ENCODE results near the gene PLCXD1. TPM values are rescaled to one million over a fixed set of nuclear protein-coding genes. Genes with fewer than 3 reads are reported as not detected.
"Not testable (repeated sequence)": the region's sequence is repeated elsewhere in the genome, so short reads cannot be mapped to it uniquely, and the experiment has no call there.

Gene PLCXD1
- total RNA-seq, 2 donors from 2014 or later = 2.2 to 3.0 TPM

DNA sequence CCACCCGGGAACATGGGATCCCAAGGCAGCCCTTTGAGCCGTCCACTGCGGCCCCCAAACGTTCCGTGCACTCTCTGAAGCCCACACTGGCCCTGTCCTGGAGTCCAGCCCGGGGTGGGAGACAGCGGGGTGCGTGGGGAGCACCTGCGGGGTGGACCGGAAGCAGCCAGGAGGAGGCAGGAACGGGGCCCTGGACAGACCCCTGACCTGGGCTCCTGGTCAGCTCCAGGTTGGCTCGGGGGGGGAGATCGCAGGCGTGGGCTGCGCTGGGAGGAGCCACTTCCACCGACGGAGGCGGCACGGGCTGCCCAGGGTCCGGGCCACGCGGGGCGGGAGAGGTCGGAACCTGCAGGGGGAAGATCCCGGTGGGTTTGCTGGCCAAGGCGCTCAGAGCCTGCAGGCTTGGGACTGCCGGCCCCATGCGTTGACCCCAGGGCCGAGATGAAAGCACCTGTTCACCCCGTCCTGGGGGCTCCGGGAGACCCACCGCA is 5.7 kb upstream of the PLCXD1 start:
- H3K27me3 ChIP-seq = no peaks in the 10 kb centered on the region
- DNase-seq (ENCODE audit: low spot score) = no peak
- TF ChIP-seq, protein P1, sequence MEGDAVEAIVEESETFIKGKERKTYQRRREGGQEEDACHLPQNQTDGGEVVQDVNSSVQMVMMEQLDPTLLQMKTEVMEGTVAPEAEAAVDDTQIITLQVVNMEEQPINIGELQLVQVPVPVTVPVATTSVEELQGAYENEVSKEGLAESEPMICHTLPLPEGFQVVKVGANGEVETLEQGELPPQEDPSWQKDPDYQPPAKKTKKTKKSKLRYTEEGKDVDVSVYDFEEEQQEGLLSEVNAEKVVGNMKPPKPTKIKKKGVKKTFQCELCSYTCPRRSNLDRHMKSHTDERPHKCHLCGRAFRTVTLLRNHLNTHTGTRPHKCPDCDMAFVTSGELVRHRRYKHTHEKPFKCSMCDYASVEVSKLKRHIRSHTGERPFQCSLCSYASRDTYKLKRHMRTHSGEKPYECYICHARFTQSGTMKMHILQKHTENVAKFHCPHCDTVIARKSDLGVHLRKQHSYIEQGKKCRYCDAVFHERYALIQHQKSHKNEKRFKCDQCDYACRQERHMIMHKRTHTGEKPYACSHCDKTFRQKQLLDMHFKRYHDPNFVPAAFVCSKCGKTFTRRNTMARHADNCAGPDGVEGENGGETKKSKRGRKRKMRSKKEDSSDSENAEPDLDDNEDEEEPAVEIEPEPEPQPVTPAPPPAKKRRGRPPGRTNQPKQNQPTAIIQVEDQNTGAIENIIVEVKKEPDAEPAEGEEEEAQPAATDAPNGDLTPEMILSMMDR (IDR thresholded peaks at IDR 0.05) = no peak
- no peak overlapping the region for H3K27ac ChIP-seq
- peaks cover 0 to 19% of the 10 kb centered on the region in 2 donors for H3K4me1 ChIP-seq
- H3K4me3 ChIP-seq = peak overlapping the region; percentile 53 to 55
- H3K36me3 ChIP-seq = no peaks in the 10 kb centered on the region
- no peaks in the 10 kb centered on the region for H3K9me3 ChIP-seq

DNA sequence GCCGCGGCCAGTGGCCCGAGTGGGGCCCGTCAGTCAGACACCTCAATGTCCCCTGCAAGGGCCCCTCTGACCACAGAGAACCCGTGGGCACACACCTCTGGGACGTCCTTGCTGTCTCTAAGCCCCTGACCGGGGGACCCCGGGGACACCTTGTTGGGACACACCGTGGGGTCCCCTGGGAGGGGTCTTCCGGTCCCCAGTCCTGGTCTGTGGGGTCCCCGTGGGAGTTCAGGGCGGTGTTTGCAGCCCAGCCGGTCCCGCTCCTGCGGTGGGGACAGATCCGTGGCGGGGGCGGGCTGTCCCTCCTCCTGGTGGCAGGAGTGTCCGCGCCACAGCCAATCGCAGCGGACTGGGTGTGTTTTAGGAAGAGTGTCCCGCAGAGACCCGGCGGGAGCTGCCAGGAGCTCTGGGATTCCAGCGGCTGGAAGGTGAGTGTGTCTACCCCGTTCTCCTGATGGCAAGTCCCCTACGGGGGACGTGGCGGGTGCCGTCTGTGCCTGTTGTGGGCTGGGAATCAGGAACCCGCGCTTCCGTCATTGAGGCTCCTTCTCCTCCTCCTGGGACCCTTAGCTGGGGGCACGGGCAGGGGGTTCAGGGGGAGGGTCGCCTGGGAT is 5.1 kb upstream of the PLCXD1 start:
- Histone ChIP-seq H3K27ac (peak overlapping the region in 1 of 2 donors; percentile 21), H3K36me3 (no peaks in the 10 kb centered on the region), H3K9me3 (no peaks in the 10 kb centered on the region), H3K27me3 (no peaks in the 10 kb centered on the region), H3K4me1 (peaks cover 0 to 19% of the 10 kb centered on the region in 2 donors), H3K4me3 (peak overlapping the region; percentile 53 to 55)
- peak; percentile 78 for DNase-seq (ENCODE audit: low spot score)
- TF ChIP-seq, protein P1 (IDR thresholded peaks at IDR 0.05) = no peak

DNA sequence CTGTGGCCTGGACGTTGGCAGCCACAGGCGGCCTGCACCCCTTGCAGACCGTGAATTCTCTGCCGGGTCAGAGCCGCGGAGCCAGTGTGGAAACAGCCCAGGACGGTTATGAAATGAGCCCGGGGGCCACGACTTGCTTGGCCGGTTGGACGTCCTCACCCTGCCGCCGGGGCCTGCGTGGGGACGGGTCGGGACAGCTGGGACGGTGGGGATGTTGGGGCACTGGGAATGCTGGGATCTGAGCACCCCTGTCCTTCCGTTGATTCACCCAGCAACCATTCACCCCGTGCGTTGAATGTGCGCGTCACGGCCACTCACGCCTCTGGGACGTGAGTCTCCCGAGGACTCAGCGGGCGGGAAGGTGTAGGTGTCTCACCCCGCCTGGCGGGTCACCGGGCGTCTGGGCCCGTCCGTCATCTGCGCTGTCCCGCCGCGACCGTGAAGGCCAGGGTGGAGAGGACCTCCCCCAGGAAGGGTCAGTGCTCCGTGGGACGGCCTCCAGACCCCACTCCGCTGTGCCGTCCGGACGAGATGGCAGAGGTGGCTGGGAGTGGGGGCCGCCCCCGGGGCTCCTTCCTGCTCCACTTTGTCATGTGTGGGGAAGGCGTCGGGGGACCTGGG is 4.5 kb upstream of the PLCXD1 start:
- DNase-seq (ENCODE audit: low spot score) = no peak
- H3K36me3 ChIP-seq = no peaks in the 10 kb centered on the region
- no peaks in the 10 kb centered on the region for H3K9me3 ChIP-seq
- H3K27me3 ChIP-seq = no peaks in the 10 kb centered on the region
- H3K4me3 ChIP-seq = peak overlapping the region; percentile 53 to 55
- H3K4me1 ChIP-seq = peaks cover 0 to 19% of the 10 kb centered on the region in 2 donors
- TF ChIP-seq, protein P1 (IDR thresholded peaks at IDR 0.05) = no peak
- peak overlapping the region in 1 of 2 donors; percentile 21 for H3K27ac ChIP-seq

DNA sequence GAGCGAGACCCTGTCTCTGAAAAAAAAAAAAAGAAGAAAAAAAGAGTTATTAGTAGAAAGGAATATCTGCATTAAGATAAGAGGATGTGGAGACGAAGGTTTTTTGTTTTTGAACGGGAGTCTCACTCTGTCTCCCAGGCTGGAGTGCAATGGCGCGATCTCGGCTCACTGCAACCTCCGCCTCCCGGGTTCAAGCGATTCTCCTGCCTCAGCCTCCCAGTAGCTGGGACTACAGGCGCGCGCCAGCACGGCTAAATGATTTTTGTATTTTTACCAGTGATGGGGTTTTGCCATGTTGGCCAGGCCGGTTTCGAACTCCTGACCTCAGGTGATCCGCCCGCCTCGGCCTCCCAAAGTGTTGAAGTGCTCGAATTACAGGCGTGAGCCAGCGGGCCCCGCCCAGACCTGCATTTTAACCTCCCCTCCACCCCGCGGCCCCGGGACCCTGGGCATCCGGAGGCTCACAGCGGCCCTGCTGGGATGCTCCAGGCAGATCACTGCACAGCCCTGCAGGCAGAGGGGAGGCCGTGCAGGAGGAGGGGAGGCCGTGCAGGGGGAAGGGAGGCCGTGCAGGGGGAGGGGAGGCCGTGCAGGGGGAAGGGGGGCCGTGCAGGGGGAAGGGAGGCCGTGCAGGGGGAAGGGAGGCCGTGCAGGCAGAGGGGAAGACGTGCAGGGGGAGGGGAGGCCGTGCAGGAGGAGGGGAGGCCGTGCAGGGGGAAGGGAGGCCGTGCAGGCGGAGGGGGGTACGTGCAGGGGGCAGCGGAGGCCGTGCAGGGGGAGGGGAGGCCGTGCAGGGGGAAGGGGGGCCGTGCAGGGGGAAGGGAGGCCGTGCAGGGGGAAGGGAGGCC is 1.2 kb upstream of the PLCXD1 start:
- not testable (repeated sequence) for DNase-seq (ENCODE audit: low spot score); H3K4me3 ChIP-seq; H3K36me3 ChIP-seq; H3K9me3 ChIP-seq; H3K27me3 ChIP-seq; H3K27ac ChIP-seq
- H3K4me1 ChIP-seq = peaks cover 0 to 19% of the 10 kb centered on the region in 2 donors

DNA sequence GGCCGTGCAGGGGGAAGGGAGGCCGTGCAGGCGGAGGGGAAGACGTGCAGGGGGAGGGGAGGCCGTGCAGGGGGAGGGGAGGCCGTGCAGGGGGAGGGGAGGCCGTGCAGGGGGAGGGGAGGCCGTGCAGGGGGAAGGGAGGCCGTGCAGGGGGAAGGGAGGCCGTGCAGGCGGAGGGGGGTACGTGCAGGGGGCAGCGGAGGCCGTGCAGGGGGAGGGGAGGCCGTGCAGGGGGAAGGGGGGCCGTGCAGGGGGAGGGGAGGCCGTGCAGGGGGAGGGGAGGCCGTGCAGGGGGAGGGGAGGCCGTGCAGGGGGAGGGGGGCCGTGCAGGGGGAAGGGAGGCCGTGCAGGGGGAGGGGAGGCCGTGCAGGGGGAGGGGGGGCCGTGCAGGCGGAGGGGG is 459 bp upstream of the PLCXD1 start:
- not testable (repeated sequence) for H3K27me3 ChIP-seq; H3K36me3 ChIP-seq; DNase-seq (ENCODE audit: low spot score); H3K27ac ChIP-seq; H3K9me3 ChIP-seq; H3K4me3 ChIP-seq
- H3K4me1 ChIP-seq = peaks cover 0 to 13% of the 10 kb centered on the region in 2 donors

DNA sequence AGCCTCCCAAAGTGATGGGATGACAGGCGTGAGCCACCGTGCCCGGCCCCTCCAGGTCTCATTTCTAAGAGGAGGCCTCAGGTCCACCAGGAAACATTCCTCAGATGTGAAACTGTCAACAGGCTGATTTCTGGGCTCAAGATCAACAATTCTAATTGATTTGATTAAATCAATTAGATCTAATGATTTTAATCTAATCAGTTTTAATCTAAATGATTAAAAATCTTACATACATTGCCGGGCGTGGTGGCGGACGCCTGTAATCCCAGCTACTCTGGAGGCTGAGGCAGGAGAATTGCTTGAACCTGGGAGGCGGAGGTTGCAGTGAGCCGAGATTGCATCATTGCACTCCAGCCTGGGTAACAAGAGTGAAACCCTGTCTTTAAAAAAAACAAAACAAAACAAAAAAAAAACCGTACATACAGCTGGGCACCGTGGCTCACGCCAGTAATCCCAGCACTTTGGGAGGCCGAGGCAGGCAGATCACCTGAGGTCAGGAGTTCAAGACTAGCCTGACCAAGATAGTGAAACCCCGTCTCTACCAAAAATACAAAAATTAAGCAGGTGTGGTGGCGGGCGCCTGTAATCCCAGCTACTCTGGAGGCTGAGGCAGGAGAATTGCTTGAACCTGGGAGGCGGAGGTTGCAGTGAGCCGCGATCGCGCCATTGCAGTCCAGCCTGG is 960 bp downstream of the PLCXD1 start:
- not testable (repeated sequence) for H3K27ac ChIP-seq; H3K36me3 ChIP-seq; H3K4me1 ChIP-seq; DNase-seq (ENCODE audit: low spot score); H3K9me3 ChIP-seq; H3K27me3 ChIP-seq; H3K4me3 ChIP-seq

Data from right atrium auricular region (tissue), 2 donors.